GM20000 (cell line): Measurements from ENCODE around the gene ST6GALNAC6.

Experiments used
- DNase-seq: peaks from one replicate; pipeline ENCODE4 v3.0.0; 2012; ENCODE audit warnings: low spot score
- TF ChIP-seq, protein P1 (sequence below): IDR thresholded peaks from 2 replicates; pipeline ENCODE4 v1.5.1; 2012; ENCODE audit warnings: mild to moderate bottlenecking, control low read depth; ENCODE audit errors: extremely low read depth, missing control alignments

ST6GALNAC6 gene

DNA sequence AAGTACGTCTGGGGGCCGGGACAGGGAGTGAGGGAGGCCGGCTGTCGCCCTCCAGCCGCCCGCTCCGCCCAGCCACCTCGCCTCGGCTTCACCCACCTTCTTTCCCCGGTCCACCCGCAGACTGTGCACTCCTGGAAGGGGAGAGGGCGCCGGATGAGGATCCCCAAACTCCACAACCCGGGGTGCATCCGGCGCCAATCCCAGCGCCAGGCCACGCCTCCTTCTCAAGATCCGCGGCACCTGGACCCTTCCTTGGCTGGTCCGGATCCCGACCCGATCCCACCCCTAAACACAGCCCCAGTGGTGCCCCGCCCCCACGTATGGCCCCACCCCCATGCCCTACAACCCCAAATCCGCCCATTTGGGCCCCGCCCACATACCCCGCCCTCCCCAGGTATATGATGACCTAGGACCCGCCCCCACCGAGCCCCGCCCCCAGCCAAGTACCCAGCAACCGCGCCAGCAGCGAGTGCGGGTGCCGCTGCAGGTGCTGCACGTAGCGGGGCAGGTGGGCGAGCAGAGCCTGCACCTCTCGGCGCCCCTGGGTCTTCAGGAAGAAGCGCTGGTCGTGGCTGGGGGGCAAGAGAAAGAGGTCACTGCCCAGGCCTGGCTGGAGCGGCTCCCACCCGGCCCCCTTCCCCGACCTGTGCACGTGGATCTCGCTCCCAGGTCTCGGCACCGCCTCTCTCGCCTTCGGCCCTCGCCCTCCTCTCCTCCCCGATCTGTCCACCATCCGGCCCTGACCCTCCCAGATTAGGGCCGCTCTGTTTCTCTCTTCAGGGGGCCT is 28.0 kb upstream of the ST6GALNAC6 start:
- TF ChIP-seq, protein P1, sequence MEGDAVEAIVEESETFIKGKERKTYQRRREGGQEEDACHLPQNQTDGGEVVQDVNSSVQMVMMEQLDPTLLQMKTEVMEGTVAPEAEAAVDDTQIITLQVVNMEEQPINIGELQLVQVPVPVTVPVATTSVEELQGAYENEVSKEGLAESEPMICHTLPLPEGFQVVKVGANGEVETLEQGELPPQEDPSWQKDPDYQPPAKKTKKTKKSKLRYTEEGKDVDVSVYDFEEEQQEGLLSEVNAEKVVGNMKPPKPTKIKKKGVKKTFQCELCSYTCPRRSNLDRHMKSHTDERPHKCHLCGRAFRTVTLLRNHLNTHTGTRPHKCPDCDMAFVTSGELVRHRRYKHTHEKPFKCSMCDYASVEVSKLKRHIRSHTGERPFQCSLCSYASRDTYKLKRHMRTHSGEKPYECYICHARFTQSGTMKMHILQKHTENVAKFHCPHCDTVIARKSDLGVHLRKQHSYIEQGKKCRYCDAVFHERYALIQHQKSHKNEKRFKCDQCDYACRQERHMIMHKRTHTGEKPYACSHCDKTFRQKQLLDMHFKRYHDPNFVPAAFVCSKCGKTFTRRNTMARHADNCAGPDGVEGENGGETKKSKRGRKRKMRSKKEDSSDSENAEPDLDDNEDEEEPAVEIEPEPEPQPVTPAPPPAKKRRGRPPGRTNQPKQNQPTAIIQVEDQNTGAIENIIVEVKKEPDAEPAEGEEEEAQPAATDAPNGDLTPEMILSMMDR: no peak
- DNase-seq: no peak

DNA sequence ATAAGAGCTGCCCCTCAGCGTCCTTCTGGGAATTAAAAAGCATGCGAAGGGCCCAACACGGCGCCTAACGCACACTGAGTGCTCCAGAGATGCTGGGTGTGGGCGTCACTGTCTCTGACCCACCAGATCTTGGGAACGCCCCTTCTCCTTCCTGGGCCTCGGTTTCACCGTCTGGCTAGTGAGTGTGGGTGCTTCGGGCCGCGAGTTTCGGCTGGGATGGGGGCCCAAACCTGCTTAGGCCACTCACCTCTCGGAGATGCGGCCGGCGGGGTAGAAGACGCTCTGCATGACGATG is 27.4 kb upstream of the ST6GALNAC6 start:
- TF ChIP-seq, protein P1: no peak
- no peak for DNase-seq

DNA sequence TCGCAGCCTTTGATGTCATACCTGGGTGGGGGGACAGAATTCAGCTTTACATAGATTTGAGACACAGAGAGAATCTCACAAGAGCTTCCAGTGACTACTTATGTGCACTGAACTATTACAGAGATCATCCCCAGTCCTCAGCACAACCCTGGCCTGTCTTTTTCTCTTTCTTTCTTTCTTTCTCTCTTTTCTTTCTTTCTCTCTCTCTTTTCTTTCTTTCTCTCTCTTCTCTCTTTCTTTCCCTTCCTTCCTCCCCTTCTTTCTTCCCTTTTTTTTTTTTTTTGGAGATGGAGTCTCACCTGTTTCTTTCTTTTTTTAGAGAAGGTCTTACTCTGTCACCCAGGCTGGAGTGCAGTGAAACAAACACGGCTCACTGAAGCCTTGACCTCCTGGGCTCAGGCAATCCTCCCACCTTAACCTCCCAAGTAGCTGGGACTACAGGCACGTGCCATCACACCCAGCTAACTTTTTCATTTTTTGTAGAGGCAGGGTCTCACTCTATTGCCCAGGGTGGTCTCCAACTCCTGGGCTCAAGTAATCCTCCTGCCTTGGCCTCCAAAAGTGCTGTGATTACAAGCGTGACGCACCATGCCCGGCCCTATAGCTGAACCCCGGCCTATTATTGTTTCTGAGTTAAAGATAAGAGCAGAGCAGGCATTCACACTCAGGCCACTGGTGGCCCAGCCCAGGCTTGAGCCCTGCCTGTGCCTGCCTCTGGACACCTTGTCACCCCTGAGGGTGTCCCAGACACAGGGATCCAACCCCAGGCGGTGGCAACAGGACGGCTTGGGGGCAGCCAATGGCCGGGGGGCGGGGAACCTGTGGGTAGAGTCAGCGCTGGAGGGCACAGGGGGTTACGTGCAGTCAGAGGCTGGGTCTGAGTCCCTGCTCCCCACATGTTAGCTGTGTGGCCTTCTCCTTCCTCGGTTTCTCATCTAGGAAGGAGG is 26.8 kb upstream of the ST6GALNAC6 start:
- TF ChIP-seq, protein P1: no peak
- DNase-seq: no peak

DNA sequence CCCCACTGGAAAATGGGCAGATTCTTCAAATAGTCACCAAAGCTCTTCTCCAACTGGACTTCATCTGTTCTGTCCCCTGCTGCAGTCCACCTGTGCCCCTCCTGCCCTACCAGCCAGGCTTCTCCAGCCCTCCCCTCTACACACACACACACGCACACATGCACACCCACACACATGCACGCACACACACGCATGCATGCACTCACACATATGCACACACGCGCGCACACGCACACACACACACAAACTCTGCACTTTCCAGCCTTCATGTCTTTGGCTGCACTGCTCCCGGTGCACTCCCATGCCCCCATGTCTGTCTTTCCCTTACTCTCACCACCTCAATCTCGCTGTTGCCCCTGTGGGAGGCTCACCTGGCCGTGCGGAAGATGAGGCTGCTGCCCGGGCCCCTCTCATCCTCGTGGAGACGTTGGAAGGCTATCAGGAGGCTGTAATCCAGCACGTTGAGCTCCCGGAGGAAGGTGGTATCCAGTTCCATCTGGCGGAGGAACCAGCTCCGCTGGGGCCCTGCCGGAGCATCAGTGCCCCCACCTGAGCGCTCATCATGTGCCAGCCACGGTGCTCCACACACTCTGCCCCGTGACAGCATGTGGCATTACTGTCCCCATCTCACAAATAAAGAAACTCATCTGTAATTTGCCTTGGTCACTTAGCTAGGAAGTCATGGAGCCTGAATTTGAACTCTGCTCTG is 25.5 kb upstream of the ST6GALNAC6 start:
- no peak for DNase-seq

DNA sequence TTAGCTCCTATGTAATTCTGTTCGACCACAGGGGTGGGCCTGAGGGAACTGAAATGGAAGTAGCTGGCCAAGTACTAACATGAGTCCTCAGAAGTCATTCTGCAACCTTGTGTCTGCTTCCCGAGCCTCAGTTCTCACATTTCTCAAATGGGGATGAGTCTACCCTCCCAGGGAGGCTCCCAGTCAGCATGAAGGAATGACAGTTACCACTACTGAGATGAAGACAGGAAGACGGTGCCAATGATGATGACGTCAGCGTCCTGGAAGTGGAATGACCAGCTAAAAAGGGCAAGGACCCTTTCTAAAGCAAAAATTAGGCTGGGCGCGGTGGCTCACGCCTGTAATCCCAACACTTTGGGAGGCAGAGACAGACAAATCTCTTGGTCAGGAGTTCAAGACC is 24.4 kb upstream of the ST6GALNAC6 start:
- TF ChIP-seq, protein P1: no peak

More for the DNA sequence above, 25.5 kb upstream of the ST6GALNAC6 start:
- TF ChIP-seq, protein P1: no peak

DNA sequence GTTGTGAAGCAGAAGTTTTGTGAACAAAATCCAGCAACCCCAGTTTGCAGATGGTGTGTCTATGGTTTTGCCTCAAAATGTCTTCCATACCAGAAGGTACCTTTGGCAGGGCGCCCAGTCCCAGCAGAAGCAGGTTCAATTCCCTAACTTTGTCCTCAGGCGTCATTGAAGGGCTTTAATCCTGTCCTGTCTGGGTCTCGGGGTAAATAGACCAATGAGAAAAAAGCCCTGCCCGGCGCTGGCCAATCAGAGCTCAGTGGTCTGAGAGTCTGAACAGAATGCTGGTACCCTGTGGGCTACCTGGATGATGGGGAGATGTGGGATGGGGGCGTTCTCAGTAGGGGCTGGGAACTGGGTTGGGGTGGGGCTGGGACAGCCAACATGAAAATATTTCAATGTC is 23.6 kb upstream of the ST6GALNAC6 start:
- no peak for DNase-seq

More for the DNA sequence above, 24.4 kb upstream of the ST6GALNAC6 start:
- DNase-seq: no peak

More for the DNA sequence above, 23.6 kb upstream of the ST6GALNAC6 start:
- TF ChIP-seq, protein P1: no peak
